Activated CD4-positive, alpha-beta T cell treated with anti-CD3 and anti-CD28 coated beads, Interleukin-2, amount 10 ng/mL, durations not matched to agents 24 days and 14 days (primary cell): ENCODE measurements around the gene FAM81B. TPM values are rescaled to one million over a fixed set of nuclear protein-coding genes. Genes with fewer than 3 reads are reported as not detected.
"Not testable (repeated sequence)": the region's sequence is repeated elsewhere in the genome, so short reads cannot be mapped to it uniquely, and the experiment has no call there.

Experiments
- DNase-seq: peaks from one replicate; pipeline ENCODE4 v3.0.0; 2022
- H3K27ac Mint-ChIP-seq: one replicate; pipeline ENCODE4 v1.8.0; 2022; ENCODE audit warnings: mild to moderate bottlenecking, mixed read lengths
- H3K27me3 Mint-ChIP-seq: one replicate; pipeline ENCODE4 v1.8.0; 2022; ENCODE audit warnings: mixed read lengths
- H3K36me3 Mint-ChIP-seq: one replicate; pipeline ENCODE4 v1.8.0; 2022; ENCODE audit warnings: low read depth, mild to moderate bottlenecking, mixed read lengths
- H3K4me1 Mint-ChIP-seq: one replicate; pipeline ENCODE4 v1.8.0; 2021; ENCODE audit warnings: mixed read lengths
- H3K4me3 Mint-ChIP-seq: one replicate; pipeline ENCODE4 v1.8.0; 2022; ENCODE audit warnings: mild to moderate bottlenecking, moderate library complexity, mixed read lengths
- H3K9me3 Mint-ChIP-seq: one replicate; pipeline ENCODE4 v1.8.0; 2021; ENCODE audit warnings: mixed read lengths
- intact Hi-C: fragments of 100-400 bp; cut with micrococcal nuclease; formaldehyde crosslinking; loops from one replicate; pipeline ENCODE4 v1.15.1; 2023
- total RNA-seq: library from RNA; stranded (reverse); gene quantifications from 2 replicates; pipeline ENCODE4 v1.2.3, GENCODE V29; 2022

The FAM81B gene, protein sequence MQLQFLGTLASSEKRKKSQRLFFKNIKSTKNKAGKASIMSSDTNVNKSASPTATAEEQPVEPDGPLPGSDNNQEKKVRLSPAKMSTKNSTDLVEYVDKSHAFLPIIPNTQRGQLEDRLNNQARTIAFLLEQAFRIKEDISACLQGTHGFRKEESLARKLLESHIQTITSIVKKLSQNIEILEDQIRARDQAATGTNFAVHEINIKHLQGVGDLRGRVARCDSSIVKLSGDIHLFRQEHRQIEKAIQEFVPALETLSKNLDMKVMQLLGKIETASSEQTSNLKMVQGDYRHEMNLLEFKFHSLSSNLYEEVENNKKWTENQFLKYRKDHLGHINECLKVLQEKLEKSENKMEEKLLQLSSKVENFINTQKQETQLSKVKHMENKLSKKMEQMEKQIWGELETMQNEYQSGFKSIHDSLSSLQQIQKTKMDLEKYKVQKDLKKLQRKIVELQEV
- not detected in 2 replicates for total RNA-seq

DNA sequence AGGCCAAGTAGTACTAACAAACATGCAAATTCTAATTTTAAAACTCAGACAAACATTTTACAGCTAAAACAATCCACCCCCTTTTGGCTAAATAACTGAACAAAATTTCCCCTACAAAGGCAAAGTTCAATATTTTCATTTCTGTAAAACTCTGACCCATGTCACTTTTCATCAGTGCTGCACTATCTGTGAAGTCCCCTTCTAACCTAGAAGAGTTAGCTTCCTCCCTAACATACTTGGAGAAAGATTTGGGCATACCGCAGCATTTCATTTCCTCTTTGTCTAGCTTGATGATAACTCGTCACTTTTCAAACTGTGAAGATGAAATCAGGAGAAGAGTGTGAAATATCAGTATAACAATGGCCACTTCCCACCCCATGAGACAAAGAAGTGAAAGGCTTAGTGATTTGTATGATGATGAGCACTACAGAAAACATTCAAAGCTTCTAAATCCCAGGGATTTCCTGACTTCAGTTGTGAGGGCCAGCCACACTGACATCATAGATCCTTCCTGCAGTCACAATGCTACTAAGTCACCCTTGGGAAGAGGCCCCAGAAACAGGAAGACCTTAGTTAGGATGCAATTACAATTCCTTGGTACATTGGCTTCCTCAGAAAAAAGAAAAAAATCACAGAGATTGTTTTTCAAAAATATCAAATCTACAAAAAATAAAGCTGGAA, at the start of gene FAM81B:
Gene FAM81B, plus strand, starts transcription at position 555 of the 681 bp plus-strand sequence. Its CDS starts 24 bp downstream, at position 579.
- Mint-ChIP-seq H3K36me3 (no peaks in the 10 kb centered on the region), H3K4me1 (no peaks in the 10 kb centered on the region), H3K4me3 (no peak within 1 kb of the TSS), H3K27ac (no peak within 1 kb of the TSS), H3K9me3 (no peaks in the 10 kb centered on the region), H3K27me3 (peaks cover 2% of the 10 kb centered on the region)
- intact Hi-C loops, result no loop called here
- DNase-seq, result no peak

DNA sequence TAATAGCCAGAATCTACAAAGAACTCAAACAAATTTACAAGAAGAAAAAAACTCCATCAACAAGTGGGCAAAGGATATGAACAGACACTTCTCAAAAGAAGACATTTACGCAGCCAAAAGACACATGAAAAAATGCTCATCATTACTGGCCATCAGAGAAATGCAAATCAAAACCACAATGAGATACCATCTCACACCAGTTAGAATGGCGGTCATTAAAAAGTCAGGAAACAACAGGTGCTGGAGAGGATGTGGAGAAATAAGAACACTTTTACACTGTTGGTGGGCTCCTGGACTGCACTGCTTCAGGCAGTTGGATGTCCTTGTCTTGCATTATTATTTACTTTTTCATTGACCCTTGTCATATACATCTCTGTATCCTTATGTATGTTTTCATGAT, 49.7 kb upstream of the FAM81B start:
- DNase-seq, H3K4me1 Mint-ChIP-seq, intact Hi-C loops, H3K36me3 Mint-ChIP-seq, H3K4me3 Mint-ChIP-seq, H3K27ac Mint-ChIP-seq, H3K27me3 Mint-ChIP-seq: not testable (repeated sequence)
- peaks cover 14% of the 10 kb centered on the region for H3K9me3 Mint-ChIP-seq

DNA sequence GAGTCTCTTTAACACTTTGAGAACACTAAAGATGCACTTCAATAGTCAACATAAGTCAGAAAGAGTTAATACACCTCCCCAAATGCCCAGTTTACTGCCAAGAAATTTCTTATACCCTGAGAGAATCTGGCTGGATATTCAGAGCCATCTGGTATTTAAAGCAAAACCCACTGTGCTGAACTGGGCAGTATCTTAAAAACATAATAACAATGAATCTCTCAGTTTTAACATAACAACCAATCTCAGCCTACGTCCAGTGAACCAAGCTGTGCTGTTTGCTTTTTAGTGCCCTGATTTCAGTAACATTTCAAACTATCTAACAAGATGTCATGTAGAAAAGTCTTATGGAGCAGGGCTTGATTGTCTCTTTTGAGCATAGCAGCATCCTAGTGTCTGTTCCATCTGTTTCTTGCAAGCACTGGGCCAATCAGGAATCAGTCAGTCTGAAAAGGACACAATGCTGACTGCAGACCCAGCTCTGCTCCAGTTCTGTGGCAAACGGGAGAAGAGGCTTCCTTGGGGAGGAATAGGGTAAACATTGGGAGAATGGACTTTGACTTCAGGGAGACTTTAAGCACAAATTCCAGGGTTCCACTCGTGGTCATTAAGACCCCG, 43.6 kb upstream of the FAM81B start:
- no peaks in the 10 kb centered on the region for H3K4me1 Mint-ChIP-seq
- no peak overlapping the region for H3K27ac Mint-ChIP-seq
- intact Hi-C loops, result no loop called here
- H3K4me3 Mint-ChIP-seq, result no peak overlapping the region
- peaks cover 10% of the 10 kb centered on the region for H3K9me3 Mint-ChIP-seq
- no peaks in the 10 kb centered on the region for H3K27me3 Mint-ChIP-seq
- H3K36me3 Mint-ChIP-seq, result no peaks in the 10 kb centered on the region
- DNase-seq, result no peak

DNA sequence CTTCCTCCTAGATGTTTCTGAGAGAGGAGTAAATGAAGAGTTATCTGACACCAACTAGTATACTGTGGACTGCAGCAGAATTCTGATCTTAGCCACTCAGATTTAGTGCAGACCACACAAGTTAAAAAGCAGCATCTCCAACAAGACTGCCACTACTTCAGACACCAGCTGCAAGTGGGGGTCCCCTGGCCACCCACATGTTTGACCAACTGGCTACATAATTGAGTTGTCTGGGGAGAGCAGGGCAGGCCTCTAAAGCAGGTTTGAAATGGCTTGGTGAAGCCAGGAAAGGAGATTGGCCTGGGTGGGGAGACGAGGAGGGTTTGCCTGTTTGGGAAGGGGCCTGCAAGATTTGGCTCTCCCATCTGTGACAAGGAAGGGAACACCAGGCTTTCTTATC, 40.5 kb upstream of the FAM81B start:
- Mint-ChIP-seq H3K36me3 (no peaks in the 10 kb centered on the region), H3K4me1 (no peaks in the 10 kb centered on the region), H3K27me3 (no peaks in the 10 kb centered on the region), H3K4me3 (no peak overlapping the region), H3K27ac (no peak overlapping the region), H3K9me3 (no peaks in the 10 kb centered on the region)
- DNase-seq, result no peak
- intact Hi-C loops, result no loop called here

DNA sequence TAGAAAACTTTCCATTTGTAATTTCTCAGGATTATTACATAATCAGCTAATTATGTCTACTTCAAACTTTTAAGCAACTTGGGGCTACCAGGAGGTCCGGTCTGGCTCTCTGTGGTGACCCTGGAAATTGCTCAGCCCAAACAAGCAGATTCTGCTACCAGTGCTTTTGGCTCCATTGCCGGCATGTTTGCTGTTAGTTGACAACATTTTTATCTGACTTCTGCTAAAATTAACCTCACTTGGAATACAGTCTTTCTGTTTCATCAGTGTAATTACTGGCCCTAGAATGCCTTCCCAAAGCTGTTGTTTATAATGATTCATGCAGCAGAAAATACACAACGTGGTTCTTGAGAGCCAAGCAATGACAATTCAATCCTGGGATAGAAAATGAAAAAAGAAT, 38.5 kb upstream of the FAM81B start:
- no peak for DNase-seq
- Mint-ChIP-seq H3K36me3 (no peaks in the 10 kb centered on the region), H3K27ac (no peak overlapping the region), H3K27me3 (no peaks in the 10 kb centered on the region), H3K4me3 (no peak overlapping the region), H3K9me3 (no peaks in the 10 kb centered on the region), H3K4me1 (no peaks in the 10 kb centered on the region)
- intact Hi-C loops, result no loop called here

DNA sequence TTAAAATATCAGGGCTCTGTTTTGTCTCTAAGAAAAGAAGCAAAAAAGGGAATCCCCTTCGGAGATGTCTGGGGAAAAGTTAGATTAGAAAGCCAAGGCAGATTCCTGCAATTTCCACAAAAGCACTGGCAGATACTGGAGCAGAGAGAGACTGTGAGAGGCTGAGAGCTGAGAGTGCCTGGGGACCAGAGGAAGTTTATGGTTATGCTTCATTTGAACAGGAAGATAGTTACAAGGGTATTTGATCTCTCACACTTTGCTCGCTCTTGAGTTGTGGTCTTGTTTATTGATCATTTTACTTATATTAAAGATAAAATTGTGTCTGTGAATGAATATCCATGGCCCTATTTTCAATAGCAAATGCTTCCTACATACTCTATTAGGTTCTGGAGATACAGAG, 32.8 kb upstream of the FAM81B start:
- no peak overlapping the region for H3K4me3 Mint-ChIP-seq
- H3K27ac Mint-ChIP-seq, result no peak overlapping the region

DNA sequence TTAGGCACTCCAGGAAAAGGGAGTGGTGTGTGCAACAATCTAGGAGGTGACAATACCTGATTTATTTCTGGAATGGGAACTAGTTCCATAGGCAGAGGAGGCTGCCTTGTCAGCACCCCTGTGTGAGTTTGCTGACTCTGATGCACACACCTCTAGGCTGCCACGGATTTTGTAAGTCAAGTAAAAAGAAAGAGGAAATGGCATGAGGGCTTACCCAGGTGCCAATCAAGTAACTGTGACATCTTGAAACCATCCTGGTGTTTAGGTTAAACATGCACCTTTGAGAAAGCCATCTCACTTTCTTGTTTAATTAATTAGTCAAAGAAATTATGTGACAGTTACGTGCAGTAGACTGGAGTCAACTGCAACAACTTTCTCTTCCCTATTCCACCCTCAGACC, 32.3 kb upstream of the FAM81B start:
- H3K27ac Mint-ChIP-seq, result no peak overlapping the region

More for the DNA sequence above, 32.8 kb upstream of the FAM81B start:
- Mint-ChIP-seq H3K36me3 (no peaks in the 10 kb centered on the region), H3K9me3 (peaks cover 3% of the 10 kb centered on the region), H3K27me3 (no peaks in the 10 kb centered on the region), H3K4me1 (no peaks in the 10 kb centered on the region)
- DNase-seq, result no peak
- intact Hi-C loops, result no loop called here

DNA sequence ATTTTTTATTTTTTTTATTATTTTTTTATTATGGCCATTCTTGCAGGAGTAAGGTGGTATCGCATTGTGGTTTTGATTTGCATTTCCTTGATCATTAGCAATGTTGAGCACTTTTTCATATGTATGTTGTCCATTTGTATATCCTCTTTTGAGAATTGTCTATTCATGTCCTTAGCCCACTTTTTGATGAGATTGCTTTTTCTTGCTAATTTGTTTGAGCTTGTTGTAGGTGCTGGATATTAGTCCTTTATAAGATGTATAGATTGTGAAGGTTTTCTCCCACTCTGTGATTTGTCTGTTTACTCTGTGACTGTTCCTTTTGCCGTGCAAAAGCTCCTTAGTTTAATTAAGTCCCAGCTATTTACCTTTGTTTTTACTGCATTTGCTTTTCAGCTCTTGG, 30.5 kb upstream of the FAM81B start:
- H3K27me3 Mint-ChIP-seq, H3K4me3 Mint-ChIP-seq, H3K9me3 Mint-ChIP-seq, H3K4me1 Mint-ChIP-seq, DNase-seq, H3K27ac Mint-ChIP-seq, intact Hi-C loops, H3K36me3 Mint-ChIP-seq: not testable (repeated sequence)

More for the DNA sequence above, 32.3 kb upstream of the FAM81B start:
- intact Hi-C loops, result no loop called here
- Mint-ChIP-seq H3K4me1 (no peaks in the 10 kb centered on the region), H3K9me3 (peaks cover 3% of the 10 kb centered on the region), H3K36me3 (no peaks in the 10 kb centered on the region), H3K4me3 (no peak overlapping the region), H3K27me3 (no peaks in the 10 kb centered on the region)
- no peak for DNase-seq

DNA sequence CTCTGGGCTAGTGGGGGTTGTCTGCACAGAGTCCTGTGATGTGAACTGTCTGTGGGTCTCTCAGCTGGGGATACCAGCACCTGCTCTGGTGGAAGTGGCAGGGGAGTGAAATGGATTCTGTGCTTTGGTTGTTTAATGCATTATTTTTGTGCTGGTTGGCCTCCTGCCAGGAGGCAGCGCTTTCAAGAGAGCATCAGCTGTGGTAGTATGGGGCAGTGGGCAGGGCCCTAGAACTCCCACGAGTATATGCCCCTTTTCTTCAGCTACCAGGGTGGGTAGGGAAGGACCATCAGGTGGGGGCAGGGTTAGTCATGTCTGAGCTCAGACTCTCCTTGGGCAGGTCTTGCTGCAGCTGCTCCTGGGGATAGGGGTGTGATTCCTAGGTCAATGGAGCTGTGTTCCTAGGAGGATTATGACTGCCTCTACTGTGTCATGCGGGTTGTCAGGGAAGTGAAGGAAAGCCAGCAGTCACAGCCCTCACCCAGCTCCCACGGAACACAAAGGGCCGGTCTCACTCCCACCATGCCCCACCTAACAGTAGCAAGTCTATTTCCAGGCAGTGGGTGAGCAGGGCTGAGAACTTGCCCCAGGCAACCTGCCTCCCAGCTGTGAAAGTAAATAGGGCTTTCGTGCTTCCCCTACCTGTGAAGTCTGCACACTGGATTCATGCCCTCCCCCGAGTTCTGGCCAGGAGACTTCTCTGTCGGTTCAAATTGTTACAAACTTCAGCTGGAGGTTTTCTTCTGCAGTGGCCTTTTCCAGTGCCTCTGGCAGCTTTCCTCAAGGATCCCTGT, 25.7 kb upstream of the FAM81B start:
- intact Hi-C loops, result no loop called here
- no peak overlapping the region for H3K27ac Mint-ChIP-seq
- no peaks in the 10 kb centered on the region for H3K4me1 Mint-ChIP-seq

DNA sequence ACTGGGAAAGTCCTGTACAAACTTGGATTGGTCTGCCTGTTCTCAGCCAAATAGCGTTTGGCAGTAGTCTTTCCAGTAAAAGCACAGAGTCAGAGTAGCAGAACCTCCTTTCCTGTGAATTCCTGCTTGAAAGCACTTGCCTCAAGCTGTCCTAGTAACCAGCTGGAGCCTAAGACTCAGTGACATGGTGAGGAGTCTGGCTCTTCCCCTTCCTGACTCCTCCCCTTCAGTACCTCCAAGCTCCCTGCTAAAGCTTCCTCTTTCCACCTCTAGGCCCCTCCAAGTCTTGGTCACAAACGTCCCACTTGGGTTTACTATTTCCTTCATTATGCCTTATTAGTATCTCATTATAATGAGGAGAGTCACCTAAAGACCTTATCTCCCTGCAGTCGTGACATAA, 21.4 kb upstream of the FAM81B start:
- Mint-ChIP-seq H3K36me3 (no peaks in the 10 kb centered on the region), H3K9me3 (no peaks in the 10 kb centered on the region), H3K4me3 (no peak overlapping the region), H3K27me3 (peaks cover 7% of the 10 kb centered on the region), H3K27ac (no peak overlapping the region), H3K4me1 (no peaks in the 10 kb centered on the region)
- DNase-seq, result peak; percentile 45
- intact Hi-C loops, result no loop called here

More for the DNA sequence above, 25.7 kb upstream of the FAM81B start:
- no peak overlapping the region for H3K4me3 Mint-ChIP-seq
- no peaks in the 10 kb centered on the region for H3K27me3 Mint-ChIP-seq
- DNase-seq, result peak; percentile 43
- H3K9me3 Mint-ChIP-seq, result peaks cover 3% of the 10 kb centered on the region
- no peaks in the 10 kb centered on the region for H3K36me3 Mint-ChIP-seq

DNA sequence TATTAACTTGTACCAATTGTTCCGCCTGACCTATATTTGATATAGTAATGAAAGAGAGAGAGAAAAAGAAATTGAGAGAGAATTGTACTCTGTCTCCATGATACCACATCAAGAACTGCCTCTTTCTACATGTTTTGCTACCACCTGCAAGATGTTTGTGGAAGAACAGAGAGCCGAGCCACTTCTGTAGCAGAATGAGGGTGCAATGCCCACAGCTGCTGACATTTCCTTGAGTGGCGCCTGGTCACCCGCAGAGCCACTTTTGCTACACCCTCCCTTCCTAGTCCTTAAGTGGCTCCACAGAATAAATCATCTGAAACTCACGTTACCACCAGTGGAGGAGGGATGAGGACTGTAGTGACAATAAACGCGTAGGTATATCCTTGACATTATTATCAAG, 17.1 kb upstream of the FAM81B start:
- Mint-ChIP-seq H3K36me3 (no peaks in the 10 kb centered on the region), H3K4me1 (no peaks in the 10 kb centered on the region), H3K9me3 (no peaks in the 10 kb centered on the region), H3K27me3 (peaks cover 7% of the 10 kb centered on the region), H3K27ac (no peak overlapping the region), H3K4me3 (no peak overlapping the region)
- no peak for DNase-seq
- intact Hi-C loops, result no loop called here

DNA sequence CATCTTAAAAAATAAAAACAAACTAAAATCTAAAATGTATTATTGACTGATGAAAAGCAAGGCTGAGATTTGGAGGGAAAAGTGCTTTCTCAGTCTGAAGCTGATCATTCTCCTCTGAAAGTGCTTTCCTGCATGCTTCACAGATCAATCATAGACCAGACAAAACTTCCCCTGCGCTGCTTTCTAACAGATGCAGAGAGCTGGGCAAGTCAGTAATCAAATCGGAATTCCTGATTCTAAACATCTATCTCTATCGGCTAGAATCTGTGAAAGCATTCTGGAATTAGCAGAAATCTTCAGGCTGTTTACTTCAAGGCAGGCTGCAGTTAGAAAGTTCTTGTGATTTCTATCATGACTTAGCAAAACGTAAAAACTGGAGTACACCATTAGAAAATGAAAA, 15.6 kb upstream of the FAM81B start:
- H3K27me3 Mint-ChIP-seq, result peaks cover 7% of the 10 kb centered on the region
- H3K4me1 Mint-ChIP-seq, result no peaks in the 10 kb centered on the region
- no peak overlapping the region for H3K27ac Mint-ChIP-seq
- peaks cover 7% of the 10 kb centered on the region for H3K9me3 Mint-ChIP-seq
- no peaks in the 10 kb centered on the region for H3K36me3 Mint-ChIP-seq
- intact Hi-C loops, result no loop called here
- DNase-seq, result no peak
- H3K4me3 Mint-ChIP-seq, result no peak overlapping the region

DNA sequence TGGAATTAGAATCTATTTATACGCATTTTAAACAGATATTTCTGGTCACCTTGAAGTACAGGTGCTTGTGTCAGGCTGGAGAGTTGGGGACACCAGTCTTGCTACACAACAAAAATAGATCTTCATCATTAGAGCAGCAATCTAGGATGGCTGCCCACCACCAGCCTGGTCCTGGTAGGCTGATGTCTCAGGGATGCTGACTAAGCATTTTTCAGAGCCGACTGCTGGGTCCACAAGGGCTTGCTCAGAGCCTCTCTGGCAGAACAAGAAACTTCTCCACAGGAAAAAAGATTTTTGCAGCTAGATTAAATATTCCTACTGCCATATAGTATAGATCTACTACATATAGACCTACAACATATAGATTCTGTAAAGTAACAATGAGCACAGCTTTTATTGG, 12.0 kb upstream of the FAM81B start:
- no peak overlapping the region for H3K4me3 Mint-ChIP-seq
- peak; percentile 9 for DNase-seq
- peaks cover 2% of the 10 kb centered on the region for H3K27me3 Mint-ChIP-seq
- H3K36me3 Mint-ChIP-seq, result no peaks in the 10 kb centered on the region
- no peak overlapping the region for H3K27ac Mint-ChIP-seq
- peaks cover 7% of the 10 kb centered on the region for H3K9me3 Mint-ChIP-seq
- no peaks in the 10 kb centered on the region for H3K4me1 Mint-ChIP-seq
- intact Hi-C loops, result no loop called here
